HUES6 (cell line): ENCODE measurements around the gene PIK3CG.

Experiments
- H3K27ac ChIP-seq: 2 replicates; pipeline ENCODE4 v1.7.0; 2013; ENCODE audit warnings: low read depth, mild to moderate bottlenecking, low read length, inconsistent platforms
- H3K27me3 ChIP-seq: 2 replicates; pipeline ENCODE4 v1.6.1; 2013; ENCODE audit warnings: low read length; ENCODE audit not compliant: control insufficient read depth, insufficient read depth
- H3K36me3 ChIP-seq: 2 replicates; pipeline ENCODE4 v1.6.1; 2013; ENCODE audit warnings: low read length; ENCODE audit not compliant: control insufficient read depth, insufficient read depth
- H3K4me1 ChIP-seq: 2 replicates; pipeline ENCODE4 v1.6.1; 2013; ENCODE audit warnings: low read length; ENCODE audit not compliant: control insufficient read depth, insufficient read depth
- H3K4me3 ChIP-seq: 2 replicates; pipeline ENCODE4 v1.5.1; 2013; ENCODE audit warnings: low read depth, low read length
- H3K9ac ChIP-seq: one replicate; pipeline ENCODE4 v1.6.1; 2013; ENCODE audit warnings: mild to moderate bottlenecking, low read length
- H3K9me3 ChIP-seq: 2 replicates; pipeline ENCODE4 v1.6.1; 2013; ENCODE audit warnings: low read depth, low read length; ENCODE audit not compliant: control insufficient read depth, insufficient read depth

PIK3CG gene

DNA sequence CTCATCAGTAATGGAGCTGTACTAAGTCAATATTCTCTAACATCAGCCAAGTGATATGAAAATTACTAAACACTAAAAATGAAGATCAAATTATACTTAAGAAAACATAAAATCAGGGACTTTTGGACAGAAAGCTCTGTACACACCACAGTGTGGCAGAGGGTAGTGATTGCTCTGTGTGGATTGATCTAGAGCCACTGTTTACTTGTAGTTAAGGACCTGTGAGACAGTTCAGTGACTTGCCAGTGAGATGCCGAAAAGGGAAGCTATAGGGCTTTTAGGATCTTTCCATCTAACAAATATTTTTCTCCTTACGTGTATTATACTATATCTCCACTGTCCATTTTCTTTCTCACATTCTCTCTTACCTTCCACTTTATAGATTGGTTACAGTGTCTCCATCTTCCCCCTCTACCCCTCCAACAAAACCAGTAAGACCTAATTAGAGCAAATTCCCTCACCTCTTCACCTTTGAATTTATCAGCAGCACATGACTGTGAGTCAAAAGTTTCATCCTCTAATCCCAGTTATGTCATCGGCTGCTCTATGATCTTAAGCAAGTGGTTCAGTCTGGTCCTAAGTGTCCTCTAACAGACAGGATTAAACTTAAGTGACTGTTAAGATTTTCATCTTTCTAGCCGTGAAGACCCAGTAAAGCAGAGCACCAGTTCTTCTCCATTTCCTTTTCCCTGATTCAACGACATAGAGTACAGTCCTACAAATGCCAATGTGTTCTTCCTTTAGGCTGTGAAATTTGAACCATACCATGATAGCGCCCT is 6.9 kb downstream of the PIK3CG start:
- Histone ChIP-seq H3K9ac (no peak overlapping the region), H3K4me1 (no peaks in the 10 kb centered on the region), H3K4me3 (no peak overlapping the region), H3K36me3 (no peaks in the 10 kb centered on the region), H3K27me3 (no peaks in the 10 kb centered on the region), H3K27ac (no peak overlapping the region), H3K9me3 (no peaks in the 10 kb centered on the region)

DNA sequence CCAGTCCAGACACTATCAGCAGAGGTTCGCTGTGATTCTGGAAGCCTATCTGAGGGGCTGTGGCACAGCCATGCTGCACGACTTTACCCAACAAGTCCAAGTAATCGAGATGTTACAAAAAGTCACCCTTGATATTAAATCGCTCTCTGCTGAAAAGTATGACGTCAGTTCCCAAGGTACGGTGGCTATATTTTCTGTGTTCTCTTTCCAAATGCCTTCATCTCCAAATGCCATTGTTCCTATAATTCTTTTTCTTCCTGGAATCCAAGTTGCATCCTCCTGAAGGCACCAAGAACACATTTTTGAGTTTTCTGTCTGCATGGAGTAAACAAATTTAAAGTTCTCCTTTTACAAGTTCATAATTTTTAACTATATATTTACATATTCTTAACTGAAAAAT is 7.7 kb downstream of the PIK3CG start:
- no peaks in the 10 kb centered on the region for H3K9me3 ChIP-seq
- no peak overlapping the region for H3K4me3 ChIP-seq
- no peak overlapping the region for H3K9ac ChIP-seq
- H3K4me1 ChIP-seq, result no peaks in the 10 kb centered on the region
- H3K27me3 ChIP-seq, result no peaks in the 10 kb centered on the region
- no peaks in the 10 kb centered on the region for H3K36me3 ChIP-seq
- no peak overlapping the region for H3K27ac ChIP-seq

DNA sequence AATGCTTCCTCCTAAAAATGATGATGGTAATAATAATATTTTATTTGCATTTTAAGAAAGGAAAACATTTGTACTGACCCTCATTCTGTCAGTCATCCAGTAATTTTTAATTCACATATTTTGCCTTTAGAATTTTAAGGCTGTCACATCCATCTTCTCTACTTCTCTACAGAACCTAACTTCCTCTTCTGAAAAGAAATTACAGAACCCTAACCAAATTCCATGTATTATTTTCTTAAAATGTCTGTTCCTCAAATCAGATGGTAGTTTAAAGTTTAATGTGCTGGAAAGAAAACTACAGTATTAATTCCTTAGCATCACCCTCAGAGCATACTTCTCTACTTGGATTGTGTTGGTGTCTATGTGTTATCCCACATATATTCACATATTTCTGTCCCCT is 9.0 kb downstream of the PIK3CG start:
- no peaks in the 10 kb centered on the region for H3K27me3 ChIP-seq
- H3K9ac ChIP-seq, result no peak overlapping the region
- H3K4me1 ChIP-seq, result no peaks in the 10 kb centered on the region
- H3K9me3 ChIP-seq, result no peaks in the 10 kb centered on the region
- no peaks in the 10 kb centered on the region for H3K36me3 ChIP-seq
- H3K27ac ChIP-seq, result no peak overlapping the region
- no peak overlapping the region for H3K4me3 ChIP-seq

DNA sequence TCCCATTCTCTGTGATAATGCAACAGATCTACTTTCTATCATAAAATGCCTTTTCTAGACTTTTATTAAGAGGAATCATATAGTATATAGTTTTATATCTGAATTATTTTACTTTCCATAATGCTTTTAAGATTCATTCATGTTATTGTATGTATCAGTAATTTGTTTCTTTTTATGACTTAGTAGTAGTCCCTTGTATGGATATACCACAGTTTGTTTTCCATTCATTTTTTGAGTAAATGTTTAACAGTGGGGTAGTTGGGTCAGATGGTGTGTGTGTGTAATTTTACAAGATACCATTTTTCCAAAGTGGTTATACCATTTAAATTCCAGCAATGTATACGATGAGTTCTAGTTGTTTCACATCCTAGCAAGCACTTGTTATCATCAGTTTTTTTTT is 10.4 kb downstream of the PIK3CG start:
- no peaks in the 10 kb centered on the region for H3K36me3 ChIP-seq
- no peaks in the 10 kb centered on the region for H3K9me3 ChIP-seq
- no peak overlapping the region for H3K9ac ChIP-seq
- no peak overlapping the region for H3K27ac ChIP-seq
- H3K4me3 ChIP-seq, result no peak overlapping the region
- no peaks in the 10 kb centered on the region for H3K4me1 ChIP-seq
- no peaks in the 10 kb centered on the region for H3K27me3 ChIP-seq

DNA sequence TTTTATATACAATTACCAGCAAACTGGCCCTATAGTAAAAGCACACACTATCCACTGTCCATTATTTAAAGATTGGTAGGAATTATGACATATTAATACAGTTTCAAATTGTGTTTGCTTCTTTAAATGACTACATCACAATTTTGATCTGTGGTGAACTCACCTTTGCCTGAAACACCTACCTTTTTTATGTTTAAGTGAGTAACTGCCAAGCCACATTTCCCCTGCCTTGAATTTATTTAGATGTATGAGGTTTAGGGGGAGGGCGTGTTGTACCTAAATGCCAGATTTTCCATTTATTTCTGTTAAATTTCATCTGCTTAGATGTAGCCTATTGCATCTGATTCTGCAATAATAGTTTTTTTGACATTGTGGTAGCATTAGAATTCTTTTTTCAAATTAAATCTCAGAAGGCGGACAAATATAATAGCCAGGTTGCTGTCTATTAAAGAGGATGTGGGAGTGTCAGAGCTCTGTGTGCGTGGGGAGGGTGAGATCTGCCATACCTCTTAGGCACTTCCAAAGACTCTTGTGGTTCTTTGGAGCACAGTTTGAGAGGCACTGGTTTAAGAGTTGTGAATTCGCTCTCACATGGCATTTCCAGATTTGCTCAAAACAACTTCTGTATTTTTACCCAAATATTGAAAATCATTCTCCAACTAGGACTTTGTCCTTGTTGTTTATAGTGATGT is 13.8 kb downstream of the PIK3CG start:
- Histone ChIP-seq H3K4me3 (no peak overlapping the region), H3K36me3 (no peaks in the 10 kb centered on the region), H3K9ac (no peak overlapping the region), H3K4me1 (no peaks in the 10 kb centered on the region), H3K27ac (no peak overlapping the region), H3K27me3 (no peaks in the 10 kb centered on the region), H3K9me3 (no peaks in the 10 kb centered on the region)

DNA sequence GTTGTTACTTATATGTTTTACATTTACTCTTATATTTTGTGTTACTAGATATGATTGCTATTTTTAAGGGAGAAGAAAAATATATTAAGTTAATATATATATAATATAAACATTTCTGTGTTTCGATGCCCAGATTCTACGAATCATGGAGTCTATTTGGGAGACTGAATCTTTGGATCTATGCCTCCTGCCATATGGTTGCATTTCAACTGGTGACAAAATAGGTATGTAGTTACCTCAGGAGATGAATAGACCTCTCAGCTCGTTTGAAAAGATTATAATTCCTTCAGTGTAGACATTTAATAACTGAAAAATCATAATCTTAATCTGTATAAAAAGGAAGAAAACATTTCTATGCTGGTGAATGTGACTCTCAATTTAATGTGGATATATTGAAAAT is 16.9 kb downstream of the PIK3CG start:
- Histone ChIP-seq H3K27me3 (no peaks in the 10 kb centered on the region), H3K4me3 (no peak overlapping the region), H3K36me3 (no peaks in the 10 kb centered on the region), H3K4me1 (no peaks in the 10 kb centered on the region), H3K27ac (no peak overlapping the region), H3K9ac (no peak overlapping the region), H3K9me3 (no peaks in the 10 kb centered on the region)

DNA sequence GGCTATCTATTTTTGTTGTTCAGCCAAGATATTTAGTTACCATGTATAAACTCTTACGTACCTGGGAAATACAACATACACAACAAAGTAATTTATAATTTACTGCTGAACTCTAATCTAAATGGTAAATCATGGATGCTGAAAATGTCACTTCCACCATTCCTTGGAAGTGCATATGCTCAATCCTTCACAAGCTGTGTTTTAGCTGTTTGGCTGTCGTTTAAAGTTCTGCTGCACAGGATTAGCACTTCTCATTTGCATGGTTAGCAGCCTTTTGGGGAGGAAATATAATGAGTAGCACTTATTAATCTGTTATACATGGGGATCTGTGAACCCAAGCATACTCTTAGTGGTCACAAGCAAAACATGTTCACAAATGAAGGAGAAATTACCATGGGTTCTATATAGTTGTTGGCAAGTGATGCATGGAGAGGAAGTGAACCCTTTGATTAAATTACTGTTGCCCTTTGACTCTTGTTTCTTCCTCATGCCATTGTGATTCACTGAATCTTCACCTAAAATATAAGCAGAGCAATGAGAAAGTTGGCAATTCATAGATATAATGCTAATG is 18.5 kb downstream of the PIK3CG start:
- H3K36me3 ChIP-seq, result no peaks in the 10 kb centered on the region
- no peak overlapping the region for H3K4me3 ChIP-seq
- no peaks in the 10 kb centered on the region for H3K27me3 ChIP-seq
- H3K4me1 ChIP-seq, result no peaks in the 10 kb centered on the region
- no peak overlapping the region for H3K9ac ChIP-seq
- H3K9me3 ChIP-seq, result no peaks in the 10 kb centered on the region
- no peak overlapping the region for H3K27ac ChIP-seq

DNA sequence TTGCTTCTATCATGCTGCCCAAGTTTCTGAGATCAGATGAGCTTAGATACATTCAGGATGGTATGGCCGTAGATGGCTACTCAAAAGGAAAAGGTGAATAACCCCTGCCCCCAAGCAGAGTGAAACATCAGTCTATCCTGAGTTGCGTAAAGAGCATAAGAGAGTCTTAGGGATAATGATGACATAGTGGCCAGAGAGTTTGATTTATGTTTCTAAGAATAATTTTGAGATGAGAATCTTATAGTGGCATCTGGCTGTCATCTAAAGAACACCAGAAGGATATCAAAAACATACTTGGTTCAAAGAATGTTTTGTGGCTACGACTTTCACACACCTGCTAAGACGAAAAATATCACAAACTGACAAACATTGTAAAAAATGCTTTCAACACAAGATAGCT is 20.6 kb downstream of the PIK3CG start:
- Histone ChIP-seq H3K9ac (no peak overlapping the region), H3K9me3 (no peaks in the 10 kb centered on the region), H3K27me3 (no peaks in the 10 kb centered on the region), H3K4me3 (no peak overlapping the region), H3K4me1 (no peaks in the 10 kb centered on the region), H3K36me3 (no peaks in the 10 kb centered on the region), H3K27ac (no peak overlapping the region)

DNA sequence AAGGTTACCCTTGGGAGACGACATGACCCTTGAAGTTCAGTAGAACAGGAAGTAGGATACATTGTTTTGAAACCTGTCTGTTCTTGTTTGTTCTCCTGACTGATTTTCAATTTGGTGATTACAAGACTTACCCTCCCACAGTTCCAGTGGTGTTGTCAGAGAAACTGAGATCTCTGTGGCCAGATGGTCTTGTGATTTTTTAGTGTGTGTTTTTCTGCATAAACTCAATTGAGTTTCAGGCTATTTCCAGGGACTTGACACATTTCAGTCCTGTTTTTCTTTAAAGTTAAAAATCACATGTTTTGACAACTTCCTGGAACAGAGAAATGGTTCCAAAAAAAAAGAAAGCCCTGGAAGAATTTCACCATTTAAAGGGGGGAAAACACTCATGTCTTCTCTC is 22.3 kb downstream of the PIK3CG start:
- no peak overlapping the region for H3K9ac ChIP-seq
- H3K36me3 ChIP-seq, result no peaks in the 10 kb centered on the region
- H3K4me1 ChIP-seq, result peaks cover 2% of the 10 kb centered on the region; the same call in 1 of the 2 replicates

DNA sequence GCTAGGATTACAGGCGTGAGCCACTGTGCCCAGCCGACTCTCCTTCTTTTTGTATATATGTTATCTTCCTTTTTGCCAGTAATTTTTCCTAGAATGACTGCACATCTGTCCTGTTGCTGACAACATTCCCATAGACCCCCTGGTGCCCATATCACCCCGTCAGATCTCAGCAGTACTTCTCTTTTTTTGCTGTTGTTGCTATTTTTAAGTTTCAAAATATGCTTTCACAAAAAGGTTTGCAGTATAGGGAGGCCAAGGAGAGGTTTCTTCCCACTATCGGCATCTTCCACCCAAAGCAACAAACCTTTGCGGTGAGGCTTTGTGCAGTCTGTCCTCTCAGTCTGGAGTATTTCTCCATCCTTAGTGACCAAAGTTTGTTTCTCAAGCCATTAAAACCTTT is 23.1 kb downstream of the PIK3CG start:
- Histone ChIP-seq H3K9me3 (no peaks in the 10 kb centered on the region), H3K9ac (no peak overlapping the region)

More for the DNA sequence above, 22.3 kb downstream of the PIK3CG start:
- H3K27ac ChIP-seq, result no peak overlapping the region
- no peak overlapping the region for H3K4me3 ChIP-seq
- no peaks in the 10 kb centered on the region for H3K27me3 ChIP-seq
- H3K9me3 ChIP-seq, result no peaks in the 10 kb centered on the region

DNA sequence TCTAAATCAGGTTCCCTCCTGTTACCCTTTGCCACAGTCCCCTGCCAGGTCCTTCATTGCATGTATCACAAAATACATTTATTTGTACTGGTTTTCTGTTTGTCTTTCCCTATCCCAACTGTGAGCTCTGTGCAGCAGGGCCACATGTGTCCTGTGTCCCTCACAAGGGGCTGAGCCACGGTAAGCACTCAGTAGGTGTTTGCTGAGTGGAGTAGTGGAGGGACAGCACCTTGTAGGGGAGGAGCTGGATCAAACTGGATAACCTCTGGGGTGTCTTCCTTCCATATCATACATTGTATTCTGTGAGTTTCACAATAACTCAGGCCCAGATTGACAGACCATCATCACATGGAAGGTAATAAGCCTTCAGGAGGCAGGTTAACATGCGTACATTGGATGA is 25.9 kb downstream of the PIK3CG start:
- H3K4me1 ChIP-seq, result peaks cover 2% of the 10 kb centered on the region; the same call in 1 of the 2 replicates
- H3K27ac ChIP-seq, result no peak overlapping the region
- H3K4me3 ChIP-seq, result no peak overlapping the region
- no peaks in the 10 kb centered on the region for H3K9me3 ChIP-seq
- no peak overlapping the region for H3K9ac ChIP-seq
- no peaks in the 10 kb centered on the region for H3K27me3 ChIP-seq
- no peaks in the 10 kb centered on the region for H3K36me3 ChIP-seq

More for the DNA sequence above, 23.1 kb downstream of the PIK3CG start:
- Histone ChIP-seq H3K36me3 (no peaks in the 10 kb centered on the region), H3K27me3 (no peaks in the 10 kb centered on the region), H3K4me1 (peaks cover 2% of the 10 kb centered on the region; the same call in 1 of the 2 replicates), H3K4me3 (no peak overlapping the region), H3K27ac (no peak overlapping the region)
